HG03025 (cell line): ENCODE data around the gene IL21.
A peak's percentile ranks its signal among the peaks of the same experiment; 100 is the strongest.
"Not testable (repeated sequence)": the region's sequence is repeated elsewhere in the genome, so short reads cannot be mapped to it uniquely, and the experiment has no call there.

ENCODE experiments used
- ATAC-seq: cut with Tn5 transposase; IDR thresholded peaks from one replicate; pipeline ENCODE4 v1.9.1; 2021; ENCODE audit warnings: mild to moderate bottlenecking, moderate library complexity; ENCODE audit not compliant: unreplicated experiment, low FRiP score

Gene IL21

DNA sequence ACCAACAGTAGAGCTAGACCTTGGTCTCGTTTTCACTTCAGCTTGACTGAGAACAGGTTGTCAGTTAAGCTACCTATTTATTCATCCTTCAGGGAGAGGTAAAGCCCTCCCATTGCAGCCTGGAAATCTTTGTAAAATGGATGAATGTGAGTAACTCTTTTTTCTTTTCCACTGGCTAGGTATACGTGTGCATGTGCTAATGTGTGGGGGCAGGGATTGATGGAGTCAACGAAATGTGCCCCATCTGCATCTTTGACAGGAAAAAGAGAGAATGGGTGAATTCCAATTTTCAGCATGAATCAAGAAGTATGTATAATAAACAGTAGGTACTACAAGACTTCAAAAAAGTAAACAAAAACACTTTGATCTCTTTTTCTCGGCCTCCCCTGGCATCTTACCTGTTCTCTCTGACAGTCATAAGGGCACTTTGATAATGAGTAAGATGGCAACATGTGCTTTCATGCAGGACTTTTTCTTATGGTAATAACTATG, at the start of gene IL21:
Gene IL21, minus strand, starts transcription at position 51 of the 492 bp plus-strand sequence. CDS start 55 bp downstream, outside the sequence.
- no peak for ATAC-seq

DNA sequence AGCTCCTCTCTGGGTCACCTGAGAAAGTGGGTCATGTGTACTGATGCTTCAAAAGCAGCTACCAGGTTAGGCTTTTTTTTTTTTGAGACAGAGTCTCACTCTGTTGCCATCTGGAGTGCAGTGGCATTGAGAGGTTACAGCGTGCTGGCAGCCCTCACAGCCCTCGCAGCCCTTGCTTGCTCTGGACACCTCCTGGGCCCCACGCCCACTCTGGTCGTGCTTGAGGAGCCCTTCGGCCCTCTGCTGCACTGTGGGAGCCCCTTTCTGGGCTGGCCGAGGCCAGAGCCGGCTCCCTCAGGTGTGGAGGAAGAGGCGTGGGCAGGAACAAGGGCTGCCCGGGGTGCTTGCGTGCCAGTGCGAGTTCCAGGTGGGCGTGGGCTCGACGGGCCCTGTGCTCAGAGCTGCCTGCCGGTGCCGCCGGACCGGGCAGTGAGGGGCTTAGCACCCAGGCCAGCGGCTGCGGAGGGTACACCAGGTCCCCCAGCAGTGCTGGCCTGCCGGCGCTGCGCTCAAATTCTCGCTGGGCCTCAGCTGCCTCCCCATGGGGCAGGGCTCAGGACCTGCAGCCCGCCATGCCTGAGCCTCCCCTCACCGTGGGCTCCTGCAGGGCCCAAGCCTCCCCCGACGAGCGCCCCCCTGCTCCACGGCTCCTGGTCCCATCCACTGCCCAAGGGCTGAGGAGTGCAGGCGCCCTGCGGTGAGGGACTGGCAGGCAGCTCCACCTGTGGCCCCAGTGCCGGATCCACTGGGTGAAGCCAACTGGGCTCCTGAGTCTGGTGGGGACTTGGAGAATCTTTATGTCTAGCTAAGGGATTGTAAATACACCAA, 49.3 kb upstream of the IL21 start:
- no peak for ATAC-seq

DNA sequence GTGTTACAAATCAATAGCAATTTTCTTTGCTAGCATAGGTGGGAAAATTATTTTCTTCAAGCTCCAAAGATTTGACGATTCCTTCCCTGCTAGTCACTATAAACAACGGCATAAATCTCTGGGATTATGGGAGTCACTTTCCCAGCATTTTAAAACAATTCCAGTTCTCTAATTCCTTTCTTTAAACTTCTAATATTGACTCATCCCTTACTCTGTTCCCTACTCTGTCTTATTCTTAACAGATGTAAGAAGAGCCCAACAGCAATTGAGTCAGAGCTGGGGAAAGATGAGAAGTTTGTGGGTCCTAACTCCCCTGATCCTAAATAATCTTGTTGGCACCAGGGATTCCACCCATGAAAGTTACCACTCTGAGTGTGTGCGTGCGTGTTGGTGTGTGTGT, 47.4 kb upstream of the IL21 start:
- no peak for ATAC-seq

DNA sequence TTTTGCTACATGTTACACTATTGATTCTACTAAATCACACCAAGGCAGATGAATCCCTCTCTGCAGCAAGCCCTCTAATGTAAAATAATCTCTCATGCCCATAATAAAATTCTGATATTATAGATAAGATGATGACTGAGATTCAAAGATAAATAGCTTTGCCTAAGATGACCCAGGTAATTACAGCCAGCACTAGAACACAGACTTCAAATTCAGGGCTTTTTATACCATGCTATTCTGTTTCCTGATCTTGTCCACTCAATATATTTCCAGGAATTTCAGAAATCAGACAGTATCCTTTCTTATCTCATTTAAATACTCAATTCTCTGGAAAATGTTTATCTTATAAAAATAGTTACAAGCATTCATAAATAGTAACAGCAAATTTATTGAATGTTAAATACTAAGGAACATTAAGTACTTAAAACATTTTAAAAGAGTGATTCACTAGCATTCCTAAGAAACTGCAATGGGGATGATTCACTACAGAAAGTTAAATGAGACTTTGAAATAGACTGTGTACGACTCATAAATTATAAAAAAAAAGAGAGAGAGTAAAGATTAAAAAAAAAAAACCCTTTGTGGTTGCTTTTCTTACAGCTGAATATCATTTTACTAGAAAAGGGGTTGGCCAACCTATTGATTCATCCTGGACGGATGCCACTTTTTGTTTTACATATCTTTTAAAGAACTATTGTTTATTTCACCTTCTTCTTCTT, 45.8 kb upstream of the IL21 start:
- ATAC-seq, result no peak

DNA sequence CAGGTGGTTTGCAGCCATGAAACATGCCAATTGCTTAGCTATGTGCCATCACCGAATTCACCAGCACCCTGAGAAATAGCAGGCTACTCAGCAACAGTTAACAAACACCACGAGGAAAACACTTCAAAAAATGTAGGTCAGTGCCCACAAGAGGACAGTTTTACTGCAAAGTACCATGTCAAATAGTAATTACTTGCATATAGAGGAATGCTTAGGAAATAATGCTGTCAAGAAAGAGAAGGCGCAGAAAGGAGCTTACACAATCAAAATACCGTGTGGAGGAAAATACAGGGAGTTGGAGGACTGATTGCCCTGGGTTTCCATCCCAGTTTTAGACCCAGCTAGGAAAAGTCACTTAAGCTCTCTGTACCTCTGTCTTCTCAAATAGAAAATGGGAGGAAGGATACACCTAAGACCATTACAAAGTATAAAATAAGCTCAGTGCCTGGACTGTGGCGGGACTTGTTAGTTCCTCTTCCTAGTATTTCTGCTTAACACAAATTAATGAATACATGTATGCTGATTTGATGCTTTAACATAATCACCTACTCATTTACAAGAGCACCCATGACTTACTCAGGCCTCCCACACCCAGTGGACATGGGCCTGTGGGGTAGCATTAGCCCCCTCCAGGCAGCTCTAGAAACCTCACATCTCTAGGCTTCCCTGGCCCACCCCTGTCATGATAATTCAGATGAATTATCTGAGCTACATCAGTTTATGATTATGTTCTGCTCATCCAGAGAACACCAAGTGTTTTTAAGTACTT, 44.5 kb upstream of the IL21 start:
- no peak for ATAC-seq

DNA sequence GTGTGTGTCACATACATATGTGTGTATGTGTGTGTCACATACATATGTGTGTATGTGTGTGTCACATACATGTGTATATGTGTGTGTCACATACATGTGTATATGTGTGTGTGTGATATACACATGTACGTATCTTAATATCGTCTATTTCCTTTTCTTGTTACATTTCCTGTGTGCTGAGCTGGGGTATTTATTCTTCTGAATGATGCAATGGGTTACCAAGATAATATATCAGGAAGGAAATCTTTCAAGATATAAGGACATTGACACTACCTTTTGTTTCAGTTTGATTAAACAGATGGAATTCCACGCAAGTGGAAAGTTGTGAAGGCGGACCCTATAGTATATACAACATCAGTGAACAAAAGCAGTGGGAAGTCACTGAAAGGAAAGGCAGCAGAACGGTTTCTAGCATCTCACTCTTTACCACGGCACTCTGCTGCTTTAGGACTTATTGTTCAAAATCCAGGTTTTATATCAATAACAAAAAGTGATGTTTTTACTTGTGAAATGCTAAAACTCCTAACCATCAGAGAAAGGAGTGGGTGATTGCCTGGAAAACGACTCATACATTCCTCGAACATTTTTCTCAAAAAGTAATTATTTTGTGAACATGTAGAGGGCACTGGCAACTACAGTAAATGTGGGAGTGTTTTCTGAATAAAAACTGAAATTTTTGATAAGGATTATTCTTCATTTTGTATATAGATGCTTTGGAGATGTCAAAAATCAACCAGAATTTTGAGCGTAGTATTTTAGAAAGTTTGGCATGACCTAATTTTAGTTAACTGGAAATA, 43.1 kb upstream of the IL21 start:
- ATAC-seq, result no peak

DNA sequence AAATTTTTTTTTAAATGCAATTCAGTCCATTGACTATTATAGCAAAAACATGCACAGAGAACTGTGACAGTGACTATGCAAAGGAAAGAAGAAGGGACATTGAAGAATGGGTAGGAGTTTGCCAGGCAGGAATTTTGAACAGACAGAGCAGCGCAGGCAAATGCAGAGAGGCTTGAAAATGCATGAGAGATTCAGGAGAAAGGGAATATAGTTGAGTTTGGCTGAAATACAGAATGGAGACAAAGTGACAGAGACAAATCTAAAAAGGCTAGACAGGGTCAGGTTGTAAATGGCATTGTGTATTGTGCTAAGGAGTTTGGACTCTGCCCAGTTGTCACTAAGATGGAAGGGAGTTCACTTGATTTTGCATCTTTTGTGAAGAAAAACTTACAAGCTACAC, 42.4 kb upstream of the IL21 start:
- no peak for ATAC-seq

DNA sequence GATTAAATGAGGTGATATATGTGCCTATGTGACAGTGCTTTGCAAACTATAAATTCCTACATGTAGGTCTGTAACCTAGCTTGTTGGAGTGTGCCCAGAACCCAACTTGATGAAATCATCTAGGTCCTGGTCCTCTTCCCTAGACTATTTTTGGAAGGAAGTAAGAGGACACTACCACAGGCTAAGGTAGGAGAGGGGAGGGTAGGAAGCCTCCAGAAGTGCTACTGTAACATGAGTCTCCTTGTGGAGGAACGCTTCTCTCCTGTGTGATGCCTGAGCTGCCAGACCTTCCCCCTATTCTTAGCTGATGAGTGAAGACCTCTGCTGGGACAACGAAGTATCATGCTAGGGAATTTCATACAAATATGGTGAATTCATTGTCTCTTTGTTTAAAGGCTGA, 41.8 kb upstream of the IL21 start:
- no peak for ATAC-seq

DNA sequence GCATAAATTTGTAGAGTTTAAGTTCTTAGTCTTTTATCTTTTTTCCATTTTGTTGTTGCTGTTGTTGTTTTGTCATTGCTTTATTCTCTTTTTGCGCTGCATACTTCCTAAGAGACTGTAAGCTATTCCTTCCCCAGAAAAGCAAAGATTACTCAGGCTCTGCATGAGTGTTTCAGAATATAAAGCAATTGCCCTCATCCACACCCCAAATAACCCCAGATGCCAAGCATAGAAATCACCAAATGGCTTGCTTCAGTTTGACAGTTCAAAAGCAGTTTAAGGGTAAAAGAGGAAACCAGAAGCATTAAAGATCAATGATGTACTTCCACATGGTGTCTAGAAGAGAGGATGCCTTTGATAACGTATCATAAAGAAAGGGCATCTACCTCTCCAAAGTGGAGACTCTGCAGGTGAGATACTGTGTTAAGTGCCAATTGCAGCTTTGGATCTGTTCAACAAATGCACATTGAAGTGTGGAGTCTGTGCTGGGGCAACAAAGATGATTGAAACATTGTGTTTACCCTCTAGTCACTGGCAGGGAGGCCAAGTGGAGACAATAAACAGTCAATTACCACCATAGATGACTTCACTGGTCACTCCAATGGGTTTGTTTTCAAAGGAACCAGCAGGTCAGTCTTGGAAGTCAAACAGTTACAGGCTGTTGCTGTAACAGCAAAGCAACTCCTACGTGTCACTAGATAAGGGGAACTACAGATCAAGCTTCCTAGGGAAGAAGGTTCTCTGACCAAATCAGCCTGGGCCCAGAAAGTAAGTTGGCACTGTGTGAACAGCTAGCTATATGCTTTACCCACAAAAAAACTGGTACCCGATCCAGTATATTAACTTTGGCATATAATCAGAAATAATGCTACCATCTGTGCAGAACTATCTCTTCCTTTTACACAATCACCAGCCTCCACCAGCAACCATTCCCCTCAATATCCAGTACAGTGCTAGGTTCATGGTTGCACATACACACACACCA, 40.6 kb upstream of the IL21 start:
- no peak for ATAC-seq

DNA sequence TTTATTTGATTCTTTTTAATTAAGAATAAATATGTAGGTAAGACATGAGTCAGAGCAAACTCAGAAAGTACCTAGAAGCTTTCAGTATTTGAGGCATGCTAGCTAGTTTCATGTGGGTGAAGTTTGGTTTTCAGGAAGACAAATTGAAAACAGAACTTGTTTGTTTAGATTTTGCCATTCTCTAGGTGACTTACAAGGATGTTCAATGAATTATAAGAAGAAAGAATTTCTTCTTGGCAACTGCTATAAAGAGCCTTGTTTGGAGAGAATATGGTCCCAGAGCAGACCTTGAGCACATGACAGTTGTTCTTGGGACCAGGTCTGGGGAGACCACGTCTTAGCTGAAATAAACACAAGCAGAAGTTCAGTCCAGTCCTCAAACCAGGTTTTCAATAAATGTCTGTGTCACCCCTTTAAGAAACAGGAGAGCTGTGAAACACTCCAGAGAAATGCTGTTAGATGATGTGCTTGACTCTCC, 38.0 kb upstream of the IL21 start:
- ATAC-seq, result peak; percentile 90

DNA sequence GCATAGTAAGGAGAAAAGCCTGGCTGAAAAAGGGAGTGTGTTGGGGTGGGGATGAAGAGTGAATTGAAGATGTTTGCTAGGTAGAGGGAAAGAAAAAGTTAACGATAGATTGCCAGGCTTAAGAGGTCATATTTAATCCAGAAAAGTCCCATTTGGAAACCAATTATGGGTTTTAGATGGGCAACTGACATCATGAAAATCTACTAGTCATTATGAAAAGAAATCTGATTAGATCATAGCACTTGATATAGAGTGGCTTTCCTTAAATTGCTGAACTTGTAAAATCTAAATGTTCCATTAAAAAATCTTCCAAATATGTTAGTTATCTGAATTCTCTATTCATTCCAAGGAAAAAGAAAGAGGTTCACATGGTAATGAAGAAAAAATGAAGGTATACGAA, 37.5 kb upstream of the IL21 start:
- ATAC-seq, result no peak

DNA sequence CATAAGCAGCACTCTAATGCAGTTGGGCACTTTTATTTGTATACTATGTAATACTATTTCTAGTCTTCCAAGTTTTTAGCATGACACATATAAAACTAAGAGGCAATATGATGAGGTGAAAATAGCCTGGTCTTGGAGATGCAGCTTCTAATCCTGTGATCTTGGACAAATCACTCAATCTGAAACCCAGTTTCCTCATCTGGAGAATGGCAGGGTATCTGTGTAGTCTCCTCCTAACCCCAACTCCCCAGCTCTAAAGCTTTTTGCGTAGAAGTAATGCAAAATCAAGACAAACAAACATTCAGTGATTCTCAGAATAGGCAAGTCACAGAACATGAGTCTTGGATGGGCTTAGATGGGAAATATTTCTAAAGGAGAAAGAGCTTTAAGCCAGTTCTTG, 36.7 kb upstream of the IL21 start:
- ATAC-seq, result no peak

DNA sequence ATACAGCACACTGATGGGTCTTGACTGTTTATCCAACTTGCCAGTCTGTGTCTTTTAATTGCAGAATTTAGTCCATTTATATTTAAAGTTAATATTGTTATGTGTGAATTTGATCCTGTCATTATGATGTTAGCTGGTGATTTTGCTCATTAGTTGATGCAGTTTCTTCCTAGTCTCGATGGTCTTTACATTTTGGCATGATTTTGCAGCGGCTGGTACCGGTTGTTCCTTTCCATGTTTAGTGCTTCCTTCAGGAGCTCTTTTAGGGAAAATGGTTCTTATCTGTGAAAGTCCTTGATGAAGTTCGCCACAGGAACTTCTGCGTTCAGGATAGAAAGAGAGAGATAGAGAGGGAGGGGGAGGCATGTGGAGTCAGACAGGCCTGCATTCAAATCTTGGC, 35.7 kb upstream of the IL21 start:
- not testable (repeated sequence) for ATAC-seq

DNA sequence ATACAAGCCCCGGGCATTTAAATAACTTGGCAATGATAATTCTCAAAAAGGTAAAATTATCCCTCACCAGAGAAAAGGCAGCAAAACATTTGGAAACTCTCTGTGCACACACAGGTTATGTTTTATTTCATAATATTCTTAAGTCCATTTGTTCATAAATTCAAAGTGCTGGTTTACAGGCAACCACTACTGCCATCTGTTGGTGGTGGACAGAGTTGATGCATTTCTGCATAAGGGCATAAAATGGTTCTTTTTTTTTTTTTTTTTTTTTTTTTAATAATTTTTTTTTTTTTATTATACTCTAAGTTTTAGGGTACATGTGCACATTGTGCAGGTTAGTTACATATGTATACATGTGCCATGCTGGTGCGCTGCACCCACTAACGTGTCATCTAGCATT, 31.5 kb upstream of the IL21 start:
- ATAC-seq, result no peak

DNA sequence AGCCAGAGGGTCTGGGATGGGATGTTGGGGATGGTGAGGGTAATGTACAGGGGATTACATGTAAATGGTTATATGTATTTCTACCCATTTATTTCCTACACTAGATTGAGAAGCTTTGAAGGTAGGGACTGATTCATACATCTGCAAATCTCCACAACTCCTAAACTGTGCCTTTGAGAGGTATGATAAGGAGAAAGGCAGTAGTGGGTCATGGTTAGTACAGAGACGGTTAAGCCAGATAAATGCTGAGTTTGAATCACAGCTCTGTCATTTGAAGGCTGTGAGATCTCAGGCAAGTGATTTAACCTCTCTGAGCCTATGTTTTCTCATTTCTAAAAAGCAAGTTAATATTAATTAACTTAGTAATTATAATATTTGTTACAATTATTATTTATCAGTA, 29.3 kb upstream of the IL21 start:
- no peak for ATAC-seq

DNA sequence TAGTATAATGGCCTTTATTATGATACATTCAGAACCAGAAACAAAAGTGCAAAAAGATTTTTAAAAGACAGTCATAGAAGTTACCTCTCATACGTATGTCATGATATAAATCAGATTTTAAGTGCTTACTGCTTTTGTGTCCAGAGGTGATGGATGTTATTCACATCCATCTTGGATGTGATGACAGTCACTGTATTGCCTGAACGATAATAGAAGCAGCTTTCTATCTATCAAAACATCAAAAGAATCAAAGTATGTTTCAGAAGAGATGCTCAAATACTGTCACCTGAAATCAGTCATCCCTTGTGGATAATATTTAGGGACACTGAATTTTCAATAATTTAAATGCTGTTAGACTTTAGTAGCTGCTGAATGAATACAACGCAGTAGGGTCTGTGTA, 26.8 kb upstream of the IL21 start:
- no peak for ATAC-seq

DNA sequence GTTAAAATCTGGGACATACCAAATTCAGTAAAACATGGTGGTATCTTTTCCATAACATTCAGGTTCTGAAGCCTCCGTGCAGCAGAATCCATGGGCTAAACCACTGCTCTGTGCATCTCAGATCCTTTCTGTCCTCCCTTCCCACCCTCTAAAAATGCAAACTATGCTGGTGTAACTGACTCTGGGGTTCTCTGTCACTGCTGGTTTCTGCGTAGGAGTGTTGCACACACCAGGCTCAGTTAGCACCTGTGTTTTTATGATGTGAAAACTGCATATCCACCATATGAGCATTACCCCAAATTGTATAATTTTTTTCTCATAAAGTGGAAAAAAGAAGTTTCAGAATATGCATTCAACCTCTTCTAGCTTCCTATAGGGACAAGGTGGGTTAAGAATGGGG, 22.4 kb upstream of the IL21 start:
- ATAC-seq, result peak; percentile 89

DNA sequence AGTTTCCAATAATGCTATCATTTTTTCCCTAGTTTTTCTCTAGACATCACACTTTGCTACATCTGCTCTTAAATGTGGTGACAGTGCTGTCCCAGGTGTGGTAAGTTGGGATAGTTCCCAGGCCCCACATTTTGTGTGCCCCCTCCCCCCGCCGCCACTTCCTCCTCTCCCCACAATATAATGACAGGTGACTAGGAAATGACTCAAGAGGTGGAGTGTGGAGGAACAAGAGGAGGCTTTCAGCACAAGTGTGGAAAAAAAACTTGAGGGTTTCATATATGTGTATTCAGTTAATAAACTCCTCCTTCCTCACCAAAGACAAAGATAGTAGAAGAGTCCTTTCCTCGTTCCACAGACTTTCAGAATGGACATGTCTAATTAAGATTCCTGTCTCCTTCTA, 18.3 kb upstream of the IL21 start:
- no peak for ATAC-seq

DNA sequence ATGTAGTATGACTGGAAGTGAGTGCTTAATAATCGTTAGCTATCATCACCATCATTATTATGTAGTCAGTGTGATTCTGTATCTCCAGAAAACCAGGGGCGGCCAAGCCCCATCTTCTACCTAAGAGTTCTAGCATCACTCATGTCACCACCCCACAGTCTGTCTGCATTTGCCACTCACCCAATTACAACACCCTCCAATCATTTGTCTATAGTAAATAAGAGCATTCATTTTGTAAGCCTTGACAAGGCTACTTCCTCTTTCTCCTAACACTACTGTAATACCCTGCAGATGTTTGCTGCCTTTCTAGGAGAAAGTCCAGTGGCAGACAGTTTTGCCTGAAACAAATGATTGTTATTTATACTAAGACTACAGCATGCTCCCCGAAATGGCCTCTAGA, 15.8 kb upstream of the IL21 start:
- peak; percentile 79 for ATAC-seq
